HG03457 (cell line): ENCODE measurements around the gene HSD17B4.
"Not testable (repeated sequence)": the region's sequence is repeated elsewhere in the genome, so short reads cannot be mapped to it uniquely, and the experiment has no call there.

ENCODE experiments used
- ATAC-seq: cut with Tn5 transposase; IDR thresholded peaks from one replicate; pipeline ENCODE4 v1.9.1; 2021; ENCODE audit warnings: moderate number of reproducible peaks; ENCODE audit not compliant: unreplicated experiment

Gene HSD17B4

DNA sequence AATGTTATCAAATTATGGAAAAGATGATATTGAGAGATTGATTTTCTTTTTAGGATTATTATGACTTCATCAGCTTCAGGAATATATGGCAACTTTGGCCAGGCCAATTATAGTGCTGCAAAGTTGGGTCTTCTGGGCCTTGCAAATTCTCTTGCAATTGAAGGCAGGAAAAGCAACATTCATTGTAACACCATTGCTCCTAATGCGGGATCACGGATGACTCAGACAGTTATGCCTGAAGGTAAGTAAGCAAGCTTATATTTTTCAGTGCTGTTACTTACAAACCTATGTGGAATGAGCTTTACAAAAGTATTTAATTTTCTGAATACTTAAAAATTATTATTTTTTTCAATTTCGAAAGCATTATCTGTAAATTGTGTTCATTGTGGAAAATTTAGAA, 26.5 kb downstream of the HSD17B4 start:
- ATAC-seq, result no peak

- not testable (repeated sequence) for ATAC-seq
Observed at GRCh38 chr5:119480629-119481028, 28.3 kb downstream of the HSD17B4 start.

DNA sequence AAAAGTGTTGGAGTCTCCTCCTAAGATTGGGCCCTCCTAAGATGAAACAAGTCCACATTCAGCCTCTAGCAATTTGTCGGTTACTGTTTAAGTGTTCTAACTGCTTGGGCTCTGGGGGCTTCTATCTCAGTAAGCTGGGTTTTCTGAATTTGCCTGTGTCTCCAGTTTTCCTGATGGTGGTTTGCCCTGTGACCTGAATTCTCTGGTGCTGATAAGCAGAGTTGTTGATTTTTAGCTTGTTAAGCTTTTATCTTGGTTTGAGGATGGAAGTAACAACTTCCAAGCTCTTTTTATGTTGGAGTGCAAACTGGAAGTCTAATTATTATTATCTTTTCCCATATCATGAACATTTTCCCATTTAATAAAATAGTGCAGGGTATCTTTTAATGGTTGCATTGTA, 30.9 kb downstream of the HSD17B4 start:
- ATAC-seq, result no peak

DNA sequence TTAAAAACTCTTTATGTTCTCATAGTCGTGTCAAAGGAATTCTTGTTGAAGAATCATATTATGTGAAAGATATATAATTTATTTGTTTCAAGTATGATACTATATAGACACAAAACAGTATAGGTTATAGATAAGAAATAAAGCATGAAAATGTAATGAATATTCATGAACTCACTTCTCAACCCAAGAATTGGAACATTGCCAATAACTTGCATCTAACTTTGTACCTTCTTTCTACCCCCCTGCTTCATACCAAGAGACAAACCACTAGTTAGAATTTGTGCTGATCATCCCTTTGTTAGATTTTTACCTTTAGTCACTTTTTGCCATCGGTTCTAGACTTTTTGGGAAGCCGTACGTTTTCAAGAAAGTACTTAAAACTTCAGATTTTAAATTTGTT, 32.6 kb downstream of the HSD17B4 start:
- ATAC-seq, result no peak

DNA sequence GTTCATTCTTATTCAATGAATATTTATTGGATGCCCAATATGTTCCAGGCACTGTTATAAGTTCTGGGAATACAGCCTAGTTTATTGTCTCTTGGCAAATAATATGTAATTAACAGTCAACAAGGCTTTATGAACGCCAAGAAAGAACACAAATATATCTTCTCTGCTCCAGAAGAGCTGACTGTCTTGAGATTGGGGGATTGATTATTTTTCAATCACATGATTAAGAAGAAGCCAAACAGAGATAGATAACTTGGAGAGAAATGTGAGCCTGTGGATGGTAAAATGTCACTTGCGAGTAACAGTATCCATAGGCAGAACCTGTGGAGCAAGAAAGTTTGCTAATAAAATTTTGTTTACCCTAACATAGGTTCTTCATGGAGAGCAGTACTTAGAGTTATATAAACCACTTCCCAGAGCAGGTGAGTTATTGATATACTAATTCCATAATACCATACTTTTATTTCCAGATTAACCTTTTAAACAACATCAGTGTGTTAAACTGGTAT, 49.4 kb downstream of the HSD17B4 start:
- ATAC-seq, result no peak

DNA sequence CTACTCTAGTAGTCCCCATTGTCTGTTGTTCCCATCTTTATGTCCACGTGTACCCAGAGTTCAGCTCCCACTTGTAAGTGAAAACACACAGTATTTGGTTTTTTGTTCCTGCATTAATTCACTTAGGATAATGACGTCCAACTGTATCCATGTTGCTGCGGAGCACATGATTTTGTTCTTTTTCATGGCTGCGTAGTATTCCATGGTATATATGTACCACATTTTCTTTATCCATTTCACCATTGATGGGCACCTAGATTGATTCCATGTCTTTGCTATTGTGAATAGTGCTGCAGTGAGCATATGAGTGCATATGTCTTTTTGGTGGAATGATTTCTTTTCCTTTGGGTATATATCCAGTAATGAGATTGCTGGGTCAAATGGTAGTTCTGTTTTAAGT, 51.6 kb downstream of the HSD17B4 start:
- not testable (repeated sequence) for ATAC-seq

GRCh38 chr5:119512277-119512676, 60.0 kb downstream of the HSD17B4 start:
- no peak for ATAC-seq

DNA sequence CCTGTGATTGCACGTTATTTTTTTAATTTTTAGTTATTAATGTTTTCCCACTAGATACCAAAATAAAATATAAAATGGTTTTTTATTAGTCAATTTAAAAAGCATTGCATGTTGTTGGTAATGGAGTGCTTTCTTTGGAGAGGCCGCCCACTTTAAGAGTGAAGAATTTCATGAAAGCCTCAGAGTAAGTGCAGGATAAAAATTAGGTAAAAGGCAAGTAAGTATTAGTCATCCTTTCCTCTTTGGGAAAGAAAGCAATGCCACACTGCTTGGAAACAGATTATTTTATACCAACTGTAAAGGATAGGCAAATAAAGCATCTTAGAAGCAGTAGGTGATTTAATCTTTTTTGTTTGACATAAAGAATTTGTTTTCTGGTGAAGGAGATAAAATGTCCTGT, 62.9 kb downstream of the HSD17B4 start:
- ATAC-seq, result no peak

GRCh38 chr5:119517115-119517514, 64.8 kb downstream of the HSD17B4 start:
- not testable (repeated sequence) for ATAC-seq

DNA sequence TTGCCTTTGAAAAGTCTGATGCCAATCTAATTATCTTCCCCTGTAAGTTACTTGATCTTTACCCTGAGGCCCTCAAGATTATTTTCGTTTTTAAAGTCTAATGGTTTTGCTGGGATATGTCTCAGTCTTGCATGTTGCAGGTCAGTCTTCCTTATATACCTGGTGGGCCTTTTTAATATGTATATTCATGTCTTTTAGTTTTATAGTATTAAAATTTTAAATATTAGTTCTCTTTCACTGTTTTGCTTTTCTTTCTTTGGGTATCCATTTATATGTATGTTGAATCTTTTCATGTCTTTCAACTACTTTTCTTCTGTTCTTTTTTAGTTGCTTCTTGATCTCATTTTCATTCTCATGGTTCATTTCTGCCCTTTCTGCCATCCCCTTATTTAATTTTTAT, 68.9 kb downstream of the HSD17B4 start:
- ATAC-seq, result no peak

DNA sequence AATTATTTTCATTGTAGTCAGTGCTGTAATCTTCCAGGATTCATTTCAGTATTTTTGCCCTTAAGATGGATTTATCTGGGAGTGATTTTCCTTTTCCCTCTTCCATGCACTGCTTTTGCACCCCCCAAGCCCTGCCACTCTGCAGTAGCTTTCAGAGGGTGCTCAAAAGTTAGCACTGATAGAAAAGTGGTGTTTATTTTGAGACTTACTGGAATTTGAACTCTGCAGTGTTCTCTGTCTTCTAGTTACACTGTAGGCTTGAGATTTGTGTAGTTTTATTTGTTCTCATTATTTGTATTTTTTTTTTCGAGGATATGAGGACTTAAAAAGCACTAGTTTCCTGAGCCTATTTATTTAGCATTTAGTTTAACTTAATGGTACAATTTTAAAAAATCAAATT, 70.5 kb downstream of the HSD17B4 start:
- ATAC-seq, result no peak

DNA sequence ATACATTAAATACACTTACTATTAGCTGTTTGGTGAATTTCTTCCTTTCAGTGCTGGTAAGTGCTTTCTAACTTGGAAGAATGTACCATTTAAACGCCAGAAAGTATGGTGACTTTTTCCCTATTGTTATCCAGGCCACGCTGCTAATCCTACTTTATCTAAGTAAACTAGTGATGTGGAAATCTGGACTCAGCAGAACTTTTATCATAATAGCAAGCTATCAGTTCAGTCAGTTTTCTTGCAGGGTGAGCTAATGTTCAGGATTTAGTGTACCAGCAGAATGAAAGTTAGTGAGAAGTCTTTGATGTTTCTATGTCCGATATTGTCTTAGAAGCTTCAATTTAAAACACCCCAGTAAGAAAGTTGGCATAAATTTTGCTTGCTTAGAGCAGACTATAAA, 72.2 kb downstream of the HSD17B4 start:
- ATAC-seq, result no peak

DNA sequence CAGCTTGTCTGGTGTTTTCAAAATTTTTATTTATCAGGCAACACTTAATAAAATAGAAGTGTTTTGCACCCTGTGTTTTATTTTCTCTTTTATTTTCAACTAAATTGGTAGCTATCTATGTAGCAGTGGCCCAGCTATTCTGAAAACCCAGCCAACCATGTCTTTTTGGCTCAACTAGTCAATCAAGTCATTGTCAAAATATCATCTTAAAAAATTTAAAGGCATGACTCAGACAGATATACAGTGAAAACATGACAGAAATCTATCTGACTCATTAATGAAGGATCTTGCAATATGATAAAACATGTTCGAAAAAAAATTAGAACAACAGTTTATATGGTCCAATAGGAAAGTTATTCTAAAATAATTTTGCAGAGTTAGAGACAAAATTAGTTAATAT, 75.1 kb downstream of the HSD17B4 start:
- ATAC-seq, result no peak

- no peak for ATAC-seq
Observed at GRCh38 chr5:119529811-119530210, 77.5 kb downstream of the HSD17B4 start.

GRCh38 chr5:119532637-119533036, 80.3 kb downstream of the HSD17B4 start:
- no peak for ATAC-seq

GRCh38 chr5:119537704-119538103, 85.4 kb downstream of the HSD17B4 start:
- peak; percentile 99 for ATAC-seq

GRCh38 chr5:119541716-119542115, 89.4 kb downstream of the HSD17B4 start:
- no peak for ATAC-seq

GRCh38 chr5:119551819-119552218, 99.5 kb downstream of the HSD17B4 start:
- ATAC-seq, result no peak

- ATAC-seq, result no peak
Observed at GRCh38 chr5:119554597-119554996, 102.3 kb downstream of the HSD17B4 start.

DNA sequence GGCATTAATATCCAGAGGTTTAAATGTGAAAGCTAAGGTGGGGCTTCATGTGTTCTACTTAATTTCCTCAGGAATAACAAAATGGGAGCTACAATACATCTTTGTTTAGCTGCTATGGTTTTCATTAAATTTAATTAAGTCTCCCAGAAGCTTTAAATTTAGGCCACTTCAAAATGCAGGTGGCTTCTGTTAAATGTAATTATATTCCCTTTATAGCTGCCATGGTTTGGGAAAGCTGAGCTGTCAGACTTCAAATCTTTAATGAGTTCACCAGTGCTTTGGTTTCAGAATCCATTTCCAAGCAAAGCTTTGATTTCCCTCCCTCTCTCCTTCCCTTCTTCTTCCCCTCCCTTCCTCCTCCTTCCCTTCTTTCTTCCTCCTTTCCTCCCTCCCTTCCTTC, 118.6 kb downstream of the HSD17B4 start:
- ATAC-seq, result no peak

DNA sequence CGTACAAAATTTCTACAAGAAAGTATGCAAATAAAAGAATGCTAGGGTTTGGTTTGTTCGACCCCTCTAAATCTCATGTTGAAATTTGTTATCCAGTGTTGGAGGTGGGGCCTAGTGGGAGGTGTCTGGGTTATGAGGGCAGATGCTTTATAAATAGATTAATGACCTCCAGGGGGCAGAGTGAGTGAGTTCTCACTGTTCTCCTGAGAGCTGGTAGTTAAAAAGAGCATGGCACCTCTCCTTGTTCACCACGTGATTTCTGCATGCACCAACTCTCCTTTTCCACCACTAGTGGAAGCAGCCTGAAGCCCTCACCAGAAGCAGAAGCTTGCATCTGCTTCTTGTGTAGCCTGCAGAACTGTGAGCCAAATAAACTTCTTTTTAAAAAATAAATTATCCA, 126.6 kb downstream of the HSD17B4 start:
- peak; percentile 43 for ATAC-seq

DNA sequence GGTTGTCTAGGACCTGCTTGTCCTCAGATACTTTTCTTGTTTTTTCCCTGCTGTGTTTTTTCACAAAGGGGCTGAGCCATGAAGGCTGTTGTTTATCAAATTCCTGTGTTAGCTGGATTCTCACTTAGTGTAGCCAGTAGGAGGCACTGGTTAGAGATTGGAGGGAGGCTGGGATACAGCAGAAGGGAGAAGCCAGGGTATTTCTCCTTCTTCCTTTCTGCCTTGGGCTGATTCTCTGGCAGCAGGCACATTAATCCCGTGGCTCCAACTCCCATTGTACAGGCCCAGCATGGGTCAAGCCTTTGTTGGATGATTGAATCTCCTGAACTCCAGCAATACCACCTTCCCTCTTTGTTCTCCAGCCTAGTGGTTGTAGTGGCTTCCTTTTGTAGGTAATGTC, 130.7 kb downstream of the HSD17B4 start:
- ATAC-seq, result no peak

- ATAC-seq, result peak; percentile 96
Observed at GRCh38 chr5:119583684-119584083, 131.4 kb downstream of the HSD17B4 start.
